ENCODE data around the gene IGF1R.

GRCh38 chr15:98943601-98944151 lies 295.3 kb downstream of the IGF1R start:
- peak in 1 of 4 donors; percentile 26 for TF ChIP-seq EP300 (IDR thresholded peaks at IDR 0.05)
- TF ChIP-seq, protein P1, sequence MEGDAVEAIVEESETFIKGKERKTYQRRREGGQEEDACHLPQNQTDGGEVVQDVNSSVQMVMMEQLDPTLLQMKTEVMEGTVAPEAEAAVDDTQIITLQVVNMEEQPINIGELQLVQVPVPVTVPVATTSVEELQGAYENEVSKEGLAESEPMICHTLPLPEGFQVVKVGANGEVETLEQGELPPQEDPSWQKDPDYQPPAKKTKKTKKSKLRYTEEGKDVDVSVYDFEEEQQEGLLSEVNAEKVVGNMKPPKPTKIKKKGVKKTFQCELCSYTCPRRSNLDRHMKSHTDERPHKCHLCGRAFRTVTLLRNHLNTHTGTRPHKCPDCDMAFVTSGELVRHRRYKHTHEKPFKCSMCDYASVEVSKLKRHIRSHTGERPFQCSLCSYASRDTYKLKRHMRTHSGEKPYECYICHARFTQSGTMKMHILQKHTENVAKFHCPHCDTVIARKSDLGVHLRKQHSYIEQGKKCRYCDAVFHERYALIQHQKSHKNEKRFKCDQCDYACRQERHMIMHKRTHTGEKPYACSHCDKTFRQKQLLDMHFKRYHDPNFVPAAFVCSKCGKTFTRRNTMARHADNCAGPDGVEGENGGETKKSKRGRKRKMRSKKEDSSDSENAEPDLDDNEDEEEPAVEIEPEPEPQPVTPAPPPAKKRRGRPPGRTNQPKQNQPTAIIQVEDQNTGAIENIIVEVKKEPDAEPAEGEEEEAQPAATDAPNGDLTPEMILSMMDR (IDR thresholded peaks at IDR 0.05) = no peak
